Thoracic aorta (tissue), 2 donors: ENCODE results near the gene NUDC. TPM values are rescaled to one million over a fixed set of nuclear protein-coding genes. Genes with fewer than 3 reads are reported as not detected.
A peak's percentile ranks its signal among the peaks of the same experiment; 100 is the strongest.
"Not testable (repeated sequence)": the region's sequence is repeated elsewhere in the genome, so short reads cannot be mapped to it uniquely, and the experiment has no call there.

Source experiments
- ATAC-seq: fragments of 150-250 bp; one replicate; pipeline ENCODE4 v1.8.0; 2017; ENCODE audit warnings: low read depth; ENCODE audit not compliant: insufficient number of reproducible peaks, low FRiP score
- DNase-seq: peaks from one replicate; pipeline ENCODE4 v3.0.0-alpha.2; 2020; ENCODE audit warnings: low spot score
- H3K27ac ChIP-seq, 2 donors: fragments of 200-600 bp; sonication (generic); 1 replicate in 1 of 2; 2 replicates in 1 of 2; pipeline ENCODE4 v1.5.1; 2016; ENCODE audit warnings: mild to moderate bottlenecking in 2 of 2, moderate library complexity in 2 of 2
- H3K27me3 ChIP-seq: fragments of 200-600 bp; sonication (generic); replicated peaks from 2 replicates; pipeline ENCODE4 v1.6.0; 2016; ENCODE audit warnings: mild to moderate bottlenecking; ENCODE audit not compliant: insufficient read depth
- H3K36me3 ChIP-seq: fragments of 200-600 bp; sonication (generic); one replicate; pipeline ENCODE4 v1.5.1; 2016
- H3K4me1 ChIP-seq, 2 donors: fragments of 200-600 bp; sonication (generic); 1 replicate in 1 of 2; 2 replicates in 1 of 2; pipeline versions ENCODE4 v1.5.1 to v1.6.0; 2016; ENCODE audit warnings: low read depth in 2 of 2, mild to moderate bottlenecking in 1 of 2; ENCODE audit not compliant: control insufficient read depth in 1 of 2
- H3K4me3 ChIP-seq: fragments of 200-600 bp; sonication (generic); 2 replicates; pipeline ENCODE4 v1.5.1; 2016; ENCODE audit warnings: mild to moderate bottlenecking
- H3K9me3 ChIP-seq: fragments of 200-600 bp; sonication (generic); 2 replicates; pipeline ENCODE4 v1.5.1; 2016
- CTCF ChIP-seq: fragments of 200-600 bp; sonication (generic); IDR thresholded peaks from one replicate; pipeline ENCODE4 v1.5.1; 2019; ENCODE audit warnings: antibody characterized with exemption
- total RNA-seq, 2 donors: library from RNA; depleted of rRNA; stranded (reverse); fragments of >200 nt; gene quantifications; one replicate each; pipeline versions ENCODE4 v1.1.0 to v1.2.3, GENCODE V29; 2016

Gene NUDC
- total RNA-seq, 2 donors from 2014 or later, result 36.8 to 56.4 TPM

GRCh38 chr1:26986658-26987057 lies 65.1 kb downstream of the NUDC start:
- Histone ChIP-seq H3K27me3 (no peaks in the 10 kb centered on the region), H3K27ac (no peak overlapping the region), H3K9me3 (no peaks in the 10 kb centered on the region), H3K4me3 (no peak overlapping the region), H3K4me1 (no peaks in the 10 kb centered on the region), H3K36me3 (no peaks in the 10 kb centered on the region)
- ATAC-seq (no peak), DNase-seq (no peak)
- no peak for TF ChIP-seq CTCF

- H3K27ac ChIP-seq, H3K4me3 ChIP-seq, H3K27me3 ChIP-seq, ATAC-seq, H3K4me1 ChIP-seq, DNase-seq, H3K9me3 ChIP-seq, H3K36me3 ChIP-seq: not testable (repeated sequence)
Measured at GRCh38 chr1:26989403-26990109, 68.0 kb downstream of the NUDC start.

- Histone ChIP-seq H3K9me3 (no peaks in the 10 kb centered on the region), H3K4me1 (peaks cover 8 to 28% of the 10 kb centered on the region in 2 donors), H3K4me3 (no peak overlapping the region), H3K27ac (no peak overlapping the region), H3K36me3 (no peaks in the 10 kb centered on the region), H3K27me3 (no peaks in the 10 kb centered on the region)
- no peak for TF ChIP-seq CTCF
- DNase-seq (no peak), ATAC-seq (no peak)
Measured at GRCh38 chr1:26991310-26992116, 70.0 kb downstream of the NUDC start.

GRCh38 chr1:26993237-26994019 lies 71.9 kb downstream of the NUDC start, which contains the start of gene TRNP1:
Gene TRNP1 (plus strand): TSS chr1:26993692. CDS start chr1:26993787, 95 bp downstream.
- peak within 1 kb of the TSS; percentile 54 to 65 for H3K27ac ChIP-seq
- DNase-seq, result no peak

More at GRCh38 chr1:26993237-26994019, 71.9 kb downstream of the NUDC start, which contains the start of gene TRNP1:
- no peak for TF ChIP-seq CTCF
- Histone ChIP-seq H3K4me1 (peaks cover 15 to 47% of the 10 kb centered on the region in 2 donors), H3K9me3 (no peaks in the 10 kb centered on the region), H3K36me3 (no peaks in the 10 kb centered on the region), H3K27me3 (no peaks in the 10 kb centered on the region), H3K4me3 (peak within 1 kb of the TSS; percentile 92)
- ATAC-seq, result no peak
